Adrenal gland (tissue), 12 donors: ENCODE data around the gene RNFT2. TPM values are rescaled to one million over a fixed set of nuclear protein-coding genes. Genes with fewer than 3 reads are reported as not detected.
A peak's percentile ranks its signal among the peaks of the same experiment; 100 is the strongest.

Experiments used
- DNase-seq, 7 donors: peaks; one replicate each; pipeline ENCODE4 v3.0.0-alpha.2; 2019 to 2020
- H3K27ac ChIP-seq, 5 donors: fragments of 200-600 bp; sonication (generic) in 4 of 5; 1 replicate in 3 of 5; 2 replicates in 2 of 5; pipeline versions ENCODE4 v1.5.1 to v1.8.0; 2016 to 2020; ENCODE audit warnings: mild to moderate bottlenecking in 1 of 5
- H3K27me3 ChIP-seq: fragments of 200-600 bp; 2 replicates; pipeline ENCODE4 v1.8.0; 2021
- H3K36me3 ChIP-seq, 2 donors: fragments of 200-600 bp; replicated peaks in 1 of 2; 1 replicate in 1 of 2; 2 replicates in 1 of 2; pipeline versions ENCODE4 v1.5.1 to v1.8.0; 2018 to 2022
- H3K4me1 ChIP-seq, 2 donors: fragments of 200-600 bp; replicated peaks in 1 of 2; 1 replicate in 1 of 2; 2 replicates in 1 of 2; pipeline versions ENCODE4 v1.5.1 to v1.8.0; 2018 to 2021
- H3K4me3 ChIP-seq, 4 donors: fragments of 200-600 bp; sonication (generic) in 3 of 4; one replicate each; pipeline ENCODE4 v1.5.1; 2016 to 2018
- H3K9me3 ChIP-seq, 3 donors: fragments of 200-600 bp; sonication (generic) in 1 of 3; replicated peaks in 1 of 3; 1 replicate in 2 of 3; 2 replicates in 1 of 3; pipeline versions ENCODE4 v1.5.1 to v1.8.0; 2016 to 2021
- POLR2A ChIP-seq, 2 donors: fragments of 450-650 bp; IDR thresholded peaks; one replicate each; pipeline ENCODE4 v1.6.1; 2017; ENCODE audit warnings: antibody characterized with exemption in 2 of 2, mild to moderate bottlenecking in 2 of 2, moderate library complexity in 1 of 2
- WGBS, 4 donors: extraction: QIAGEN DNeasy Blood & Tissue Kit in 2 of 4; methylation state at CpG; one replicate each; pipeline versions ENCODE4 v1.1.5 to v1.1.7; 2013 to 2017; 5-methylcytosine and 5-hydroxymethylcytosine counted together
- intact Hi-C, 2 donors: fragments of 100-400 bp; cut with DNase I; formaldehyde crosslinking; loops; one replicate each; pipeline versions ENCODE4 v1.14.1 to v1.15.0; 2022 to 2023
- polyA plus RNA-seq, 3 donors: library from polyadenylated mRNA; stranded (reverse); fragments of 200-250 nt in 2 of 3; fragments of 350-450 nt in 1 of 3; fragmentation: Illumina TruSeq in 1 of 3; extraction: RNeasy Lipid Tissue Mini Kit (QIAGEN cat#74804) in 1 of 3; gene quantifications; one replicate each; pipeline ENCODE4 v1.2.3, GENCODE V29; 2013 to 2014
- total RNA-seq, 9 donors: library from RNA; depleted of rRNA in 4 of 9; stranded (reverse); fragments of >200 nt in 4 of 9; fragments of 120-200 nt in 1 of 9; fragmentation: NEBNext Ultra II Directional in 1 of 9; extraction: Animal tissue kit (Norgen Biotek cat#: 25700) in 1 of 9; gene quantifications; one replicate each; pipeline versions ENCODE4 v1.1.0 to v1.2.4, GENCODE V29; 2013 to 2023
- TF ChIP-seq, protein P1 (sequence below), 6 experiments: fragments of 450-650 bp in 4 of 6; fragments of 200-600 bp in 2 of 6; sonication (generic) in 1 of 6; IDR thresholded peaks; 1 replicate in 5 of 6; 2 replicates in 1 of 6; pipeline versions ENCODE4 v1.5.1 to v1.8.0; 2016 to 2021; ENCODE audit warnings: antibody characterized with exemption in 6 of 6, mild to moderate bottlenecking in 2 of 6, moderate library complexity in 1 of 6
- donor health status: healthy with polysubstance abuse.
- donor health status: Bipolar disorder and iron deficiency.
- donor health status: DM: yes; HTN: yes; CAD: no.
- donor health status: DM: no; HTN: no; CAD: no.
- donor health status: DM: no; HTN: no; CAD: no.
- donor health status: DM: yes; HTN: yes; CAD: no.

RNFT2 gene
- total and polyA plus RNA-seq, 12 donors, result 2.8 to 11.4 (median 5.8) TPM

DNA sequence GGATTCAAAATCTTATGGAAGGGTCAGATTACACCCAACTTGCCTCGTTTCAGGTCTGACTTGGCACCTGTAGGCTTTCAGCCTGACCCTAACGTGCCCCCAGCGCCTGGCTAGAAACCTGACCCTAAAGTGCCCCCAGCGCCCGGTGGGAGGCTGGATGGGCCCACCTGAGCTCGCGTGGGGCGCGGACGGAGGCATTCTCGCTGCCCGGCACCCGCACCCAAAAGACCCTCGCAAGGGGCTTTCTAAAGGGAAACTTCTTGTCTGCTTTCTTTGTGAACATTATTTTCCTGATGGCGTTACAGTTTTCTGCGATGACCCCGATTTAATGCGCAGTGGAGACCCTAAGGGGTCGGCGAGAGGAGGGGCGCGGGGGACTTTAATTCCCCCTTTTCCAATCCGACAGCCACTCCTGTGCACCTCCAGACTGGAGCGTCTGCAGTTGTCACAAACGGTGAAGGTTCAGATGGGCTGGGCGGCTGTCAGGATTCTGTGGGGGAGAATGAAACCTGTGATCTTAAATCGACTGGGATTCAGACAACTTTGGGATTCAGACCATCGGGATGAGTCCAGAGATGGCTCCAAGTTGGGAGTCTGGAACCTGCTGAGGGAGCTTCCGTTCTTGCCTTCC lies 143.9 kb downstream of the RNFT2 start:
- 8 to 18% (median 9%) methylated on average over 14 to 29 of the region's 29 CpGs for WGBS, 4 donors
- TF ChIP-seq POLR2A (IDR thresholded peaks at IDR 0.05), result no peak
- TF ChIP-seq, protein P1, sequence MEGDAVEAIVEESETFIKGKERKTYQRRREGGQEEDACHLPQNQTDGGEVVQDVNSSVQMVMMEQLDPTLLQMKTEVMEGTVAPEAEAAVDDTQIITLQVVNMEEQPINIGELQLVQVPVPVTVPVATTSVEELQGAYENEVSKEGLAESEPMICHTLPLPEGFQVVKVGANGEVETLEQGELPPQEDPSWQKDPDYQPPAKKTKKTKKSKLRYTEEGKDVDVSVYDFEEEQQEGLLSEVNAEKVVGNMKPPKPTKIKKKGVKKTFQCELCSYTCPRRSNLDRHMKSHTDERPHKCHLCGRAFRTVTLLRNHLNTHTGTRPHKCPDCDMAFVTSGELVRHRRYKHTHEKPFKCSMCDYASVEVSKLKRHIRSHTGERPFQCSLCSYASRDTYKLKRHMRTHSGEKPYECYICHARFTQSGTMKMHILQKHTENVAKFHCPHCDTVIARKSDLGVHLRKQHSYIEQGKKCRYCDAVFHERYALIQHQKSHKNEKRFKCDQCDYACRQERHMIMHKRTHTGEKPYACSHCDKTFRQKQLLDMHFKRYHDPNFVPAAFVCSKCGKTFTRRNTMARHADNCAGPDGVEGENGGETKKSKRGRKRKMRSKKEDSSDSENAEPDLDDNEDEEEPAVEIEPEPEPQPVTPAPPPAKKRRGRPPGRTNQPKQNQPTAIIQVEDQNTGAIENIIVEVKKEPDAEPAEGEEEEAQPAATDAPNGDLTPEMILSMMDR (IDR thresholded peaks at IDR 0.05), result no peak
- H3K27ac ChIP-seq, result no peak overlapping the region
- H3K9me3 ChIP-seq, result no peaks in the 10 kb centered on the region
- peak overlapping the region in 1 of 4 donors; percentile 48 for H3K4me3 ChIP-seq
- H3K36me3 ChIP-seq, result no peaks in the 10 kb centered on the region
- intact Hi-C loops, result no loop called here
- peaks cover 12 to 16% of the 10 kb centered on the region in 2 donors for H3K4me1 ChIP-seq
- DNase-seq, result no peak
- H3K27me3 ChIP-seq, result peaks cover 56% of the 10 kb centered on the region

- H3K9me3 ChIP-seq, result no peaks in the 10 kb centered on the region
- intact Hi-C loops, result no loop called here
- peaks cover 50% of the 10 kb centered on the region for H3K27me3 ChIP-seq
- WGBS, 4 donors, result 40 to 50% (median 42%) methylated on average over 6 of the region's 6 CpGs
- H3K4me1 ChIP-seq, result peaks cover 12 to 16% of the 10 kb centered on the region in 2 donors
- H3K4me3 ChIP-seq, result no peak overlapping the region
- TF ChIP-seq POLR2A (IDR thresholded peaks at IDR 0.05), result no peak
- TF ChIP-seq, protein P1 (IDR thresholded peaks at IDR 0.05), result peak in 2 of 6 experiments; percentile 9 to 21
- H3K27ac ChIP-seq, result no peak overlapping the region
- no peaks in the 10 kb centered on the region for H3K36me3 ChIP-seq
- DNase-seq, result no peak
Measured at GRCh38 chr12:116882742-116883141, 144.6 kb downstream of the RNFT2 start.

DNA sequence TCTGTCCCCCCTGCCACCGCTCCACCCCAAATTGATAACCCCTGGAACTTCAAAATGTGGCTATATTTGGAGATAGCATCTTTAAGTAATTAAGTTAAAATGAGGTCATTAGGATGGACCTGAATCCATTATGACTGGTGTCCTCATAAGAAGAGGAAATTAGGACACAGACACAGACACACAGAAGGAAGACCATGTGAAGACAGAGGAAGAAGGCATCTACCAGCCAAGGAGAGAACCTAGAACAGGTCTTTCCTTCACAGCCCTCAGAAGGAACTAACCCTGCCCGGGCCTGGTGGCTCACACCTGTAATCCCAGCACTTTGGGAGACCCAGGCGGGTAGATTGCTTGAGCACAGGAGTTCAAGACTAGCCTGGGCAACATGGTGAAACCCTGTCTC lies 146.8 kb downstream of the RNFT2 start:
- H3K27ac ChIP-seq, result no peak overlapping the region
- peaks cover 29% of the 10 kb centered on the region for H3K27me3 ChIP-seq
- H3K9me3 ChIP-seq, result no peaks in the 10 kb centered on the region
- intact Hi-C loops, result no loop called here
- peaks cover 12 to 16% of the 10 kb centered on the region in 2 donors for H3K4me1 ChIP-seq
- no peaks in the 10 kb centered on the region for H3K36me3 ChIP-seq
- DNase-seq, result no peak
- WGBS, 4 donors, result 75 to 94% (median 90%) methylated on average over 3 of the region's 3 CpGs
- H3K4me3 ChIP-seq, result no peak overlapping the region
- TF ChIP-seq POLR2A (IDR thresholded peaks at IDR 0.05), result no peak
- TF ChIP-seq, protein P1 (IDR thresholded peaks at IDR 0.05), result no peak

DNA sequence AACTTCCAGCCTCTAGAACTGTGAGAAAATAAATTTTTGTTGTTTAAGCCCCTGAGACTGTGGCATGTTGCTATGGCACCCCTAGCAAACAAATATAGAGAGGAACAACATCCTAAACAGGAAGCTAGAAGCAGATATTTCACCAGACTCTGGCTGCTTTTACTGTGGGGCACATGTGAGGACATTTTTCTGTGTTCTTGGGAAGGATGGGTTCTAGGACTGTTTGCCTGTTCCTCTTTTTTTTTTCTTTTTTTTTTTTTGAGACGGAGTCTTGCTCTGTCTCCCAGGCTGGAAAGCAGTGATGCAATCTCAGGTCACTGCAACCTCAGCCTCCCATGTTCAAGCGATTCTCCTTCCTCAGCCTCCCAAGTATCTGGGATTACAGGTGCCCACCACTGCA lies 147.4 kb downstream of the RNFT2 start:
- TF ChIP-seq POLR2A (IDR thresholded peaks at IDR 0.05), result no peak
- TF ChIP-seq, protein P1 (IDR thresholded peaks at IDR 0.05), result no peak

More for the DNA sequence above, 147.4 kb downstream of the RNFT2 start:
- intact Hi-C loops, result no loop called here
- no peak for DNase-seq
- Histone ChIP-seq H3K27ac (no peak overlapping the region), H3K27me3 (peaks cover 26% of the 10 kb centered on the region), H3K36me3 (no peaks in the 10 kb centered on the region), H3K4me1 (peaks cover 11 to 13% of the 10 kb centered on the region in 2 donors), H3K4me3 (no peak overlapping the region), H3K9me3 (no peaks in the 10 kb centered on the region)
- 66 to 82% (median 75%) methylated on average over 2 of the region's 2 CpGs for WGBS, 4 donors
